ENCODE results near the gene U2AF1L4.

GRCh38 chr19:35785339-35785627 lies 40.1 kb upstream of the U2AF1L4 start:
- TF ChIP-seq CTCF (tag by site-specific recombination; IDR thresholded peaks at IDR 0.05) (no peak), KLF17 (tag by site-specific recombination; IDR thresholded peaks at IDR 0.05) (no peak), ZNF274 (IDR thresholded peaks at IDR 0.05; ENCODE audit: low read length) (no peak), ZNF274 (tag by site-specific recombination; IDR thresholded peaks at IDR 0.05; ENCODE audit: borderline replicate concordance) (no peak), REST (tag by site-specific recombination; IDR thresholded peaks at IDR 0.05) (no peak), ZBTB20 (tag by site-specific recombination; IDR thresholded peaks at IDR 0.05) (no peak), SP2 (tag by site-specific recombination; IDR thresholded peaks at IDR 0.05) (no peak), ZFP3 (tag by site-specific recombination; IDR thresholded peaks at IDR 0.05; ENCODE audit: low read depth) (no peak), KLF7 (tag by site-specific recombination; IDR thresholded peaks at IDR 0.05; ENCODE audit: borderline replicate concordance) (no peak), TCF7L2 (IDR thresholded peaks at IDR 0.05; ENCODE audit: borderline replicate concordance, low read depth, low read length) (no peak), ZNF658 (tag by site-specific recombination; IDR thresholded peaks at IDR 0.05) (no peak), GLIS2 (tag by site-specific recombination; IDR thresholded peaks at IDR 0.05) (no peak)

Measured in HEK293 (cell line).